ENCODE measurements around the gene LKAAEAR1. TPM values are rescaled to one million over a fixed set of nuclear protein-coding genes. Genes with fewer than 3 reads are reported as not detected.
"Not testable (repeated sequence)": the region's sequence is repeated elsewhere in the genome, so short reads cannot be mapped to it uniquely, and the experiment has no call there.

LKAAEAR1 gene, protein sequence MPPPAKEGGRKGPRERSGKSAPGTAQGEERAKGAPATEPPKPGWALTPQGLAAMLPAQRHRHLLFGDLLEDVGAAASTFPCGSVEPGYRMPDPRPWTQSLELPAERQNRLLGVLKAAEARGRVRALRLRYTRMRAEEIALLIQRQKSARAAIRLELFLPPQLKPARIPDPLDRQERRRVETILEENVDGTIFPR
- total RNA-seq = not detected
- long read RNA-seq = 0 reads

DNA sequence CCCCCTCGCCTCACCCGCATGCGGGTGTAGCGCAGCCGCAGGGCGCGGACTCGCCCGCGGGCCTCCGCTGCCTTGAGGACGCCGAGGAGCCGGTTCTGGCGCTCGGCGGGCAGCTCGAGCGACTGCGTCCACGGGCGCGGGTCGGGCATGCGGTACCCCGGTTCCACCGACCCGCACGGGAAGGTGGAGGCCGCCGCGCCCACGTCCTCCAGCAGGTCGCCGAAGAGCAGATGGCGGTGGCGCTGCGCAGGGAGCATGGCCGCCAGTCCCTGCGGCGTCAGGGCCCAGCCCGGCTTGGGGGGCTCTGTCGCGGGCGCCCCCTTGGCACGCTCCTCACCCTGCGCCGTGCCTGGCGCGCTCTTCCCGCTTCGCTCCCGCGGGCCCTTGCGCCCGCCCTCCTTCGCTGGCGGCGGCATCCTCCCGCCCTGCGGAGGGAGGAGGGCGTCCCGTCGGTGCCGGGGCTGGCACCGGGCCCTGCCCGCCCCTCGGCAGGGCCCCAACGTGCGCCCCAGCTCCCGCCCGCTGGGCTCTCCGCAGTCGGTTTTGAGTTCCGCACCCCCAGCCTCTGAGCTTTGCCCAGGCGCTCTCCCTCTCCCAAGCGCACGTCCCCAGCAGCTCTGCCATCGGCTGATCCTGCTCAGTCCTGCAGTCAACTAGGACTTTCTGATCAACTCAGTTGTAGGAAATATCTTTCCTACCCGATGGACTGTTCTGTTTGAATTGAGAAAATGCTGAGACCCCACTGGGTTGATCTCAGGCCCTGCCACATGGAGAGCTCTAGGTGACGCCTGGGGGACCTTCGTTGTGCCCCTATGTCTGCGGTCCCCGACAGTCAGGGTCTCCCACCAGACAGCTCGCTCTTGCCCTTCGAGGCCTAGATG is at the start of gene LKAAEAR1:
Gene LKAAEAR1, minus strand, starts transcription at position 595 of the 881 bp plus-strand sequence. Its CDS starts 179 bp downstream, at position 416.
- DNase-seq = no peak
- ATAC-seq = no peak
- intact Hi-C loops (cut with micrococcal nuclease) = no loop called here

DNA sequence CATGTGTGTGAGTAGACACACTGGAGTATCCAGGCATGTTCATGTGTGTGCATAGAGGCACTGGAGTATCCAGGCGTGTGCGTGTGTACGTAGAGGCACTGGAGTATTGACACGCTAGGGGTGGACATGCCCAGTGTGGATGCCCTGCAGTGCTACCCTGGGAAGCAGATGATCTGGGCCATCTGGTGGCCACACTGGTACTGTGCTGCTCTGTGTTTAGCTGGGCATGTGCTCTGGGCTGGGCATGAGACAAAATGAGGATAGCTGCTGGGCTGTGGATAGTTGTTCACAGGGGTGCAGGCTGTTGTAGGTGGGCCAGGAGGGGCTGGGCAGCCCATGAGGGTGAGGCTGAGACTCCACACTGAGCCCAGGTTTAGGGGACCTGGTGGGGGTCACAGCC is 47.2 kb upstream of the LKAAEAR1 start:
- ATAC-seq (no peak), DNase-seq (peak; percentile 7)
- intact Hi-C loops (cut with micrococcal nuclease) = no loop called here

DNA sequence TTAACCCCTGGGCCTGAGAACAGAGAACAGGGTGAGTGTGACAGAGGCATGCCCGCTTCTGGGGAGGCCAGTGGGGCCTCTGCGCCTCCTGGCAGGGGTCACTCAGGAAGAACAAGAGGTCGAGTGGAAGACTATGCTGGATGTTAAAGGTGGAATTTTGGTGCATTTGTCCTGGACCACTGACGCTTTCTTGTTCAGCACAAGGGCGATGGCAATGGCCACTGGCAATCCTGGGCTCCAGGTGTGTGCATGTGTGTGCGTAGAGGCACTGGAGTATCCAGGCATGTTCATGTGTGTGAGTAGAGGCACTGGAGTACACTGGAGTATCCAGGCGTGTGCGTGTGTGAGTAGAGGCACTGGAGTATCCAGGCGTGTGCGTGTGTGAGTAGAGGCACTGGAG is 46.7 kb upstream of the LKAAEAR1 start:
- no peak for ATAC-seq
- intact Hi-C loops (cut with micrococcal nuclease) = no loop called here
- DNase-seq = no peak

DNA sequence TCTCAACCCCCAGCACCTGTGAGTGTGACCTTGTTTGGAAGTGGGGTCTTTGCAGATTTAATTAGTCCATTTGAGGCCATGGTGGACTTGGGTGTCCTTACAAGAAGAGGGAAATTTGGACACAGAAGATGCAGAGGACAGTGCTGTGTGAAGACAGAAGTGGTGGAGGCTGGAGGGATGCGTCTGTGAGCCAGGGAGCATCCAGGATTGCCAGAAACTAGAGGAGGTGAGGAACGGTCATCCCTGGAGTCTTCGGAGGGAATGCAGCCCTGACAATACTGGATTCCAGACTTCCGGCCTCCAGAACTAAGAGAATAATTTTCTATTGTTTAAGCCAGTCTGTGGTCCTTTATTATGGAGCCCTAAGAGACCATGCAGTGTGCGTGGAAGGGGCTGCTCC is 46.1 kb upstream of the LKAAEAR1 start:
- ATAC-seq (no peak), DNase-seq (no peak)
- intact Hi-C loops (cut with micrococcal nuclease) = no loop called here

DNA sequence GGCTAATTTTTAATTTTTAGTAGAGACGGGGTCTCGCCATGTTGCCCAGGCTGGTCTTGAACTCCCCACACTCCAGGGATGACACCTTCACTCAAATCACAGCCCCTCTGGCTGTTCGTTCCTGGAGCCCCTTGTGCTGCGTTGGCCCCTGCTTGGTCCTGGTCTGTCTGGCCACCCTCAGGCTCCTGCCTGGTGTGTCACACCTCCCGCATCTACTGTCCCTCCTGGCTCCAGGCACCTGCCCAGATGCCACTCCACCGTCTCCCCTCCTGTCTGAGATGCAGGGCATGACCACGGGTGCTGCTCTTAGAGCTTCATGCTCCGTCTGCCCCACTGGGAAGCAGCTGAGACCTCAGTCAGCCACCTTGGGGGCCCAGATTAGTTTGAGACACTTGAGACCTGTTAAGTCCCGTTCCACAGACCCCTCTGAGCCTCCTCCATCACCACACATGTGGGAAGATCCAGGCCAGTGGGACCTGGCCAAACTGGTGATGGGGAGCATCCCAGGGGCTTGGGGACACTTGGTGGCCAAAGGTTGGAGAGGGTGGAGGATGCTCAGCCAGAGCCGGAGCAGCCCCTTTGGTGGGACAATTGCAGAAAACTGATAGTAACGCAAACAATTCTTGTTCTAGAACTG is 45.1 kb upstream of the LKAAEAR1 start:
- ATAC-seq (no peak), DNase-seq (peak; percentile 17)
- intact Hi-C loops (cut with micrococcal nuclease) = no loop called here

DNA sequence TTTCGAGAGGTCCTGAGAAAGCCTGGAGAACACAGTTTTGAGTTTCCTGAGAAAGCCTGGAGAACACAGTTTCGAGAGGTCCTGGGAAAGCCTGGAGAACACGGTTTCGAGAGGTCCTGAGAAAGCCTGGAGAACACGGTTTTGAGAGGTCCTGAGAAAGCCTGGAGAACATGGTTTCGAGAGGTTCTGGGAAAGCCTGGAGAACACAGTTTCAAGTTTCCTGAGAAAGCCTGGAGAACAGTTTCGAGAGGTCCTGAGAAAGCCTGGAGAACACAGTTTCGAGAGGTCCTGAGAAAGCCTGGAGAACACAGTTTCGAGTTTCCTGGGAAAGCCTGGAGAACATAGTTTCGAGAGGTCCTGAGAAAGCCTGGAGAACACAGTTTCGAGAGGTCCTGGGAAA is 39.3 kb upstream of the LKAAEAR1 start:
- ATAC-seq; DNase-seq; intact Hi-C loops (cut with micrococcal nuclease): not testable (repeated sequence)

DNA sequence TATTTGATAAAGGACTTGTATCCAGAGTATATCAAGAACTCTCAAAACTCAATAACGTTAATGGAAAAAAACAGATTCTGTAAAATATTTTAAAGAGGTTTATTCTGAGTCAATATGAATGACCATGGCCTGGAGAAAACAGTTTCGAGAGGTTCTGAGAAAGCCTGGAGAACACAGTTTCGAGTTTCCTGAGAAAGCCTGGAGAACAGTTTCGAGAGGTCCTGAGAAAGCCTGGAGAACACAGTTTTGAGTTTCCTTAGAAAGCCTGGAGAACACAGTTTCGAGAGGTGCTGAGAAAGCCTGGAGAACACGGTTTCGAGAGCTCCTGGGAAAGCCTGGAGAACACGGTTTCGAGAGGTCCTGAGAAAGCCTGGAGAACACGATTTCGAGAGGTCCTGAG is 38.7 kb upstream of the LKAAEAR1 start:
- ATAC-seq; DNase-seq; intact Hi-C loops (cut with micrococcal nuclease): not testable (repeated sequence)

DNA sequence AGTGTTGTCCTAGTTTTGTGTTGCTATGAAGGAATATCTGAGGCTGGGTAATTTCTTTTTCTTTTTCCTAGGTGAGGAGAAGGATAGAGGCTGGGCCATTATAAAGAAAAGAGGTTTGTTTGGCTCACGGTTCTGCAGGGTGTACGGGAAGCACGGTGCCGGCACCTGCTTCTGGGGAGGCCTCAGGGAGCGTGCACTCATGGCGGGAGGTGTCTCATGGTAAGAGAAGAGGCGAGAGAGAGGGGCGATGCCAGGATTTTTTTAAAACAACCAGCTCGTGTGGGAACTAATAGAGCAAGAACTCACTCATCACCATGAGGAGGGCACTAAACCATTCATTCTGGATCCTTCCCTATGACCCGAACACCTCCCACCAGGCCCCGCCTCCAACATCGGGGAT is 37.4 kb upstream of the LKAAEAR1 start:
- intact Hi-C loops (cut with micrococcal nuclease) = no loop called here
- peak; percentile 17 for DNase-seq
- ATAC-seq = no peak

DNA sequence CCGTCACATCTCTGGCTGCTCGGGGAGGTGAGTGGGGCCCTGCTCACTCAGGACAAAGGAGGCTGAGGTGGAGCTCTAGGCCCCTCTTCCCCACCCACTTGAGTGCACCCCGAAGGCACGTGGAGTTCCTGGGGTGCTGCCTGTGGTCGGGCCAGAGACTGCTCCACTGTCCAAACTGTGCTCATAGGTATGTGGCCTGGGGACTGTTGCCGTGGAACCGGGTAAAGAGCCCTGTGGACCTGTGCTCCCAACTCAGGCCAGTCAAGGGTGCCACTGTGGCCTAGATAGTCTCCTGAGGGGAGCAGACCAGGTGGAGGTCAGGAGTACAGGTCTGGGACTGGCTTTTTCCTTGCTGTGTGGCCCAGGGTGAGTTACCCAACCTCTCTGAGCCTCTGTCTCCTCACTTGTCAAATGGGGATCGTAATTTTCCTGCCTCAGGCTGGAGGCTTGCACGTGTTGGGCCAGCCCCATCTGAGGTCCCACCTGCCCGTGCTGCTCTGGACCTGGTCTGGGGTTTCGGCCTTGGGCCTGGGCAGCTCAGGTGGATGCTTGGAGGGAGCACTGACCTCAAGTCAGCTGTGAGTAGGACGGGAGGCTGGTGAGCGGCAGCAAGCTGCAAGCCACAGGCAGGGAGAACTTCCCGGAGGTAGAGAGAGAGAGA is 35.6 kb upstream of the LKAAEAR1 start:
- DNase-seq (peak; percentile 24), ATAC-seq (no peak)
- intact Hi-C loops (cut with micrococcal nuclease) = no loop called here

DNA sequence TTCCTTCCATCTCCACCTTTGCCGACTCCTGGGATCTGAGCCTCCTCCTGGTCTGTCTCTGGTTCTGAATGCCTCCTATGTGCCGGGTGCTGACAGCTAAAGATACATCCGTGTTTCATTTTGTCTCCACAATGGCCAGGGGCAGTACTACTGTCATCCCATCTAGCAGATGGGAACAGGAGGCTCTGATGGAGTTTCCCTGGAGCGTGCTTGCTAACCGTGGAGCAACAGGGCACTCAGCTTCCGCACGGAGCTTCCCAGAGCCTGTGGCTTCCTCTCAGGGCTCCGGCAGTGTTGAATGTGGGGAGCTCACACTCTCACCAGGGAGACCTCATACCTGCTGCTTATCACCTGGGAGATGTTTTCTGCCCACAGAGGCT is 35.1 kb upstream of the LKAAEAR1 start:
- DNase-seq (no peak), ATAC-seq (no peak)
- intact Hi-C loops (cut with micrococcal nuclease) = no loop called here

DNA sequence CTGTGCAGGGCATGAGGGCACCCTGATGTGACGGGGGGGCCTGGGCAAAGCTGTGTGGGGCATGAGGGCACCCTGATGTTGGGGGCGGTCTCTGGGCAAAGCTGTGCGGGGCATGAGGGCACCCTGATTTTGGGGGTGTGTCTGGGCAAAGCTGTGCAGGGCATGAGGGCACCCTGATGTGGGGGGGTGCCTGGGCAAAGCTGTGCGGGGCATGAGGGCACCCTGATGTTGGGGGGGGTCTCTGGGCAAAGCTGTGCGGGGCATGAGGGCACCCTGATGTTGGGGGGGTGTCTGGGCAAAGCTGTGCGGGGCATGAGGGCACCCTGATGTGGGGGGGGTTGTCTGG is 33.2 kb upstream of the LKAAEAR1 start:
- ATAC-seq; intact Hi-C loops (cut with micrococcal nuclease); DNase-seq: not testable (repeated sequence)

DNA sequence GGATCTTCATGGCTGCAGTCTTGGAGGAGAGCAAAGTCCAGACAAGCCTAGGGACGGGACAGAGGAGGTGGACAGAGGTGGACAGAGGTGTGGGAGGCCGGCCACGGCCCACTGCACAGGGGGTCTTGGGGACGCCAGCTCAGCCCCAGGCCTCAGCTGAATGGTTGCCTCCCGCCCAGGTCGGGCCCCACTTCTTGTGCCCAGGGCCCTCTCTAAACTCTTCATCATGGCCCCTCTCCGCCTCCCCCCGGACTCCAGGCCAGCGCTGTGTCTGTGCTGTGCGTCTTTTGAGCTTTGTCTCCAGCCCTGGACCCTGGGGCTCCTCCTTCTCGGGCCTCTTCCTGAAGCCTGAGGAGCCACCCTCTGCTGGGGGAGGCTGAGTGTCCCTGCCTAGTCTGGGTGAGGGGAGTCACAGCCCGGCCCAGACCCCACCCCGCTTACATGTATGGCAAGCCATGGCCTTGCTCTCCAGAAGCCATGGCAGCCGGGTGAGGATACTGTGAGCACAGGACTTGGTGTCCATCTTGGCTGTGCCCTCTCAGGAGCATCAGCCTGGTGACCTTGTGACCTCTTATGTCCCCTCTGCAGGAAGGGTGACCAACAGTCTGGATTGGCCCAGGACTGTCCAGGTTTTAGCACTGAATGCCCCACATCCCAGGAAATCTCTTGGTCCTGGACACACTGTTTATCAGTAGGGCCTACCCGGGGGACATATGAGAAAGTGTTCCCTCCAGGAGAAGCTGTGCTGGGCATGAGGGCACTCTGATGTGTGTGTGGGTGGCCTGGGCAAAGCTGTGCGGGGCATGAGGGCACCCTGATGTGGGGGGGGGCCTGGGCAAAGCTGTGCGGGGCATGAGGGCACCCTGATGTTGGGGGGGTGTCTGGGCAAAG is 32.6 kb upstream of the LKAAEAR1 start:
- ATAC-seq = no peak
- peak; percentile 15 for DNase-seq
- intact Hi-C loops (cut with micrococcal nuclease) = no loop called here

DNA sequence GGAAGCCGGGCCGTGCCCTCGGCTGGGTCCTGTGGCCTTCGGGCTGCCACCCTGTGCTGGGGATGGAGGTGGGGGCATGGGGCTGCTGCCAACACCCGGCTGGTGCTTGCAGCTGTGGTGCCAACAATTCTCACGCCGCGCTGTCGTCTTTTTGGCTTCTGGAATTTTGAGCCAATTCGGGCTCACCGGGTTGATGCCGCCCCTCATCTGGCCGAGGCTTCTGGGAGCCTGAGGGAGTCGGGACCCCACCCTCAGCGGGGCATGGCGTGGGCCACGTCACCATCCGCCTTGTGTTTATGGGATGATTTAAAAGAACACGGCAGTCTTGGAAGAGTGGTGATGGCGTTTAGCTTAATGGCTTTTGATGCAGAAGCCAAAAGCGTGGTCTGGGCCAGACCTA is 31.8 kb upstream of the LKAAEAR1 start:
- DNase-seq = peak; percentile 25
- intact Hi-C loops (cut with micrococcal nuclease) = no loop called here

DNA sequence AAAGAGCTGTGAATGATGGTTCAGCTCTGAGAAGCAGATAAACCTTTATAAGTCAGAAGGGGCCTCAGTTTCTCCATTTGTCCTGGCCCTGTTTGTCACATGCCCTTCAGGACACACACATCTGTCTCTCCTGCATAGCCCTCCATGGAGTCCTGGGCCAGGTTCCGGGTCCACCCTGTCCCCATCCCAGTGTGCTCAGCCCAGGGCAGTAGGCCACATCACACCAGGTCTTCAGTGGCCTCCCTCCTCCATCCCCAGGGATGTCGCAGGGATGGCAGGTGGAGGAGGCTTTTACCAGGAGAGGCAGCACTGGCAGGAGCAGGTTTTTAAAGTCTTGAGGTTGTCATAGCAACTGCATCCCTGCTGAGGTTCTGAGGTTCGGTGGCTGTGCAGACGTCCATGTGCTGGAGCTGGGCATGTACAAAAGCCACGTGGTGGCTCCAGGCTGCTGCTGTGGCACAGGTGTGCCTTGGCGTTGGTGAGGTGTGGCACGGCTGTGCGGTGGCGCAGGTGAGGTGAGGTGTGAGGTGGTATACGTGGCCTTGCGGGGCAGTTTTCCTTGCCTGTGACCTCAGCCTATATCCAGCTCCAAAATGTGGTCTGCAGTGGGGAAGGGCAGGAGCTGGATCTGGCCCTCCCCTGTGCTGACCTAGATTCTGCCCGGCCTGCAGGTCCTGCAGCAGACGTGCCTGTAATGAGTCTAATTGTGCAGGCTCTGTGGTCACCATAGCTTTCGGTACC is 31.1 kb upstream of the LKAAEAR1 start:
- DNase-seq (peak; percentile 15), ATAC-seq (no peak)
- intact Hi-C loops (cut with micrococcal nuclease) = no loop called here

More for the DNA sequence above, 31.8 kb upstream of the LKAAEAR1 start:
- ATAC-seq = no peak

DNA sequence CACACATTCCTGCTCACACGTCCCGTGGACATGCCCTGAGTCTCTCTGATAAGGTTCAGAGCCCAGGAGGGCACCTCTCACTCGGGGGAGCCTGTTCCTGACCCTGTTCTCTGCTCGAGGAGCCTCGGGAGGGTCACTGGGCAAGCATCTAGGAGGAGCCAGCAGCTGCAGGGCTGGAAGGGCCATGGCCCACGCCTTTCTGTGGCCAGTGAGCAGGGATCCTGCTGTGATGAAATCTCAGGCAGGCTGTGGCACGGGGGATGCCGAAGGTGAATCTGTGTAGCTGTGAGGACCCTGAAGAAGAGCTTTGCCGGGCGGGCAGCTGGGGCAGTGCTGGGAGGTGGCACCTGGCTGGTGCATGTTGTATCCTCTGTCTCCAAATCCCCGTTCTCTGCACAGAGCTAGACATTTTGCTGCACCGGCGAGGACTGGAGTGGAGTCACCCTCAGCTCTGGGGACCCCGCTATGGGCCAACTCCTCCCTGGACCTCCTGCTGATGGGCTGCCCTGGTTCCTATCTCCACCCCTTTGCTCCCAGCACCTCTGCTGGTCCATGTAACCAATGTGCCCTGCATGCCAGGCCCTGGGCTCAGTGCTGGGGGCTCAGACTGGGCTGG is 30.3 kb upstream of the LKAAEAR1 start:
- intact Hi-C loops (cut with micrococcal nuclease) = no loop called here
- ATAC-seq (no peak), DNase-seq (peak; percentile 7)

DNA sequence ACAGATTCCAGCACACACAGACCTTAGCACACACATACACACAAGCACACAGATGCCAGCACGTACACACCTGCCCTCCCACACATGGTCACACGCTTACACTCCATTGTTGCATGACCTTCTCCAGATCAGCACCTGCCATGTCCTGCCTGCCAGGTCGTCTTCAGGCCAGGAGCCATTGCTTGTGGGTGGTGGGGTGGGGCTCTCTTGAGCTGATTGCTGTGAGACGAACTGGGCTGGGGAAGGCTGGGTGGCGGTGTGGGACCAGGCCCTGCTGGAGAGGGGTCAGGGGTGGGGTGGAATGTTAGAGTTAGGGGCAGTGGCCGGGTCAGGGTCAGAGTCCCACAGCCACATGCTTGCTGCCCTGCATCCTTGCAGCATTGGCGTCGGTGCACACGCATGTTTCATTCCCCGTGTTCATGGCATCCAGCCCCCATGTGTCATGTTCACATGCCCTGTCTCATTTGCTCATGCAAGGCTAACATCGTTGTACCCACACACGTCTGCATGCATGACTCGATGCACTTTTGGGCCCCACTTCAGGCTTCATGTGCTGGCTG is 29.7 kb upstream of the LKAAEAR1 start:
- DNase-seq (peak; percentile 20), ATAC-seq (no peak)
- intact Hi-C loops (cut with micrococcal nuclease) = no loop called here

DNA sequence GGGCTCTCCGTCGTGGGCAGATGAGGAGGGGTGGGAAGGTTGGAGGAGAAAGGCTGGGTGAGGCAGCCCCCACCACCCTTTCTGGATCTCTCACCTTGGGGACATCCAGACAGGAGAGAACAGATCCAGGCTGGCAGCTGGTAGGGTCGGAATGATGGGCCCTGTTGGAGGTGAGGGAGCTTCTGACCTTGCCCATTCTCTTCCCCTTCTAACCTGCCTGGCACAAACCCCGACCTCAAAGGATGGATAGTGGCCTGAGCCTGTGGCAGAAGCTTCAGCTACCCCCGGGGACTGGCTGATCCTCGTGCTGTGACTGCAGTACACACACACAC is 29.2 kb upstream of the LKAAEAR1 start:
- intact Hi-C loops (cut with micrococcal nuclease) = no loop called here
- DNase-seq = no peak
- no peak for ATAC-seq

Data from left ventricle myocardium superior (tissue), 1 donor.